GM12865 (cell line): ENCODE data around the gene MAL.

Experiments
- DNase-seq: peaks from one replicate; pipeline ENCODE4 v3.0.0; 2010; ENCODE audit warnings: low read depth
- H3K4me3 ChIP-seq: 2 replicates; pipeline ENCODE4 v1.5.1; 2011; ENCODE audit warnings: mild to moderate bottlenecking, low read depth, low read length, control low read depth
- TF ChIP-seq, protein P1 (sequence below): IDR thresholded peaks from 2 replicates; pipeline ENCODE4 v1.5.1; 2011; ENCODE audit warnings: low read length, control low read depth, low read depth, inconsistent platforms; ENCODE audit not compliant: insufficient read depth; ENCODE audit errors: missing control alignments

The MAL gene

GRCh38 chr2:95056461-95057459 is 31.3 kb downstream of the MAL start:
- H3K4me3 ChIP-seq = no peak overlapping the region
- no peak for DNase-seq
- TF ChIP-seq, protein P1, sequence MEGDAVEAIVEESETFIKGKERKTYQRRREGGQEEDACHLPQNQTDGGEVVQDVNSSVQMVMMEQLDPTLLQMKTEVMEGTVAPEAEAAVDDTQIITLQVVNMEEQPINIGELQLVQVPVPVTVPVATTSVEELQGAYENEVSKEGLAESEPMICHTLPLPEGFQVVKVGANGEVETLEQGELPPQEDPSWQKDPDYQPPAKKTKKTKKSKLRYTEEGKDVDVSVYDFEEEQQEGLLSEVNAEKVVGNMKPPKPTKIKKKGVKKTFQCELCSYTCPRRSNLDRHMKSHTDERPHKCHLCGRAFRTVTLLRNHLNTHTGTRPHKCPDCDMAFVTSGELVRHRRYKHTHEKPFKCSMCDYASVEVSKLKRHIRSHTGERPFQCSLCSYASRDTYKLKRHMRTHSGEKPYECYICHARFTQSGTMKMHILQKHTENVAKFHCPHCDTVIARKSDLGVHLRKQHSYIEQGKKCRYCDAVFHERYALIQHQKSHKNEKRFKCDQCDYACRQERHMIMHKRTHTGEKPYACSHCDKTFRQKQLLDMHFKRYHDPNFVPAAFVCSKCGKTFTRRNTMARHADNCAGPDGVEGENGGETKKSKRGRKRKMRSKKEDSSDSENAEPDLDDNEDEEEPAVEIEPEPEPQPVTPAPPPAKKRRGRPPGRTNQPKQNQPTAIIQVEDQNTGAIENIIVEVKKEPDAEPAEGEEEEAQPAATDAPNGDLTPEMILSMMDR = no peak

DNA sequence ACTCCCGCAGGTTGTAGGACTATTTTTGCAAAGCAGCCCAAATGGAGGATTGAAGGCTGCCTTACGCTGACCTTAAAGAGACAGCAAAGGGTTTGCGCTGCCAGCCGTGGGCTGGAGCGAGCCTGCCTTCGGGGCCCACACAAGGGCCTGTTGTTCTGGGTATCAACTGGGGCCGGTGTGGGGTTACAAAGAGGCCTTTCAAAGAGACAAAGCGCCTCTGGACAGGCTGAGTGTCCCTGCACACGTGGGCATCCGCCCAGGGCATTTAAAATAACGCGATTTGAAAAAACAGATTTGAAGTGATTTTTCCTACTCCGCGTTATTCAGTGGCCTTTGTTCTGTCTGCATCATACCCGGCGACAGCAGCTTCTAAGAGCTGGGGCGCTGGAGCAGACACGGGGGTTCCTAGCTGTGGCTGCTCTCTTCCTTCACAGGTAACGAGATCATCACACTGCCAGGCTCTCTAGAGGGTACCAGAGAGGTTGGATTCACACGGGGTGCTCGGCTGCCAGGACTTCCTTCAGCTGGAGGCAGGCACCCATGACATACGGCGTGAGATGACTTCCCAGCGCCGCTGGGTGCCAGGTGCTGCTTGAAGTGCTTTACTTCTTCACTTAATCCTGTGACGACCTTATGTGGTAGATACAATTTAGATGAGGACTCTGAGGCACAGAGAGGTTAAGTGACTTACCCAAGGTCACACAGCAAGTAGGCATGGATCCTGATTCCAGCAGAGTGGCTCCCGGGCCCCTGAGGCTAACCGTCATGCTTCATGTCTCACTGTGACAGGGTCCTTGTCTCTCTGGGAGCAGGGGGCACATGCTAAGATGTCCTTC is 32.2 kb downstream of the MAL start:
- no peak for DNase-seq
- TF ChIP-seq, protein P1 = no peak
- H3K4me3 ChIP-seq = no peak overlapping the region

- TF ChIP-seq, protein P1 = no peak
- DNase-seq = no peak
- H3K4me3 ChIP-seq = no peak overlapping the region
These were observed 33.0 kb downstream of the MAL start for GRCh38 chr2:95058466-95058988.

- DNase-seq = no peak
- H3K4me3 ChIP-seq = no peak overlapping the region
- TF ChIP-seq, protein P1 = no peak
These were observed 33.6 kb downstream of the MAL start for GRCh38 chr2:95058989-95059641.

DNA sequence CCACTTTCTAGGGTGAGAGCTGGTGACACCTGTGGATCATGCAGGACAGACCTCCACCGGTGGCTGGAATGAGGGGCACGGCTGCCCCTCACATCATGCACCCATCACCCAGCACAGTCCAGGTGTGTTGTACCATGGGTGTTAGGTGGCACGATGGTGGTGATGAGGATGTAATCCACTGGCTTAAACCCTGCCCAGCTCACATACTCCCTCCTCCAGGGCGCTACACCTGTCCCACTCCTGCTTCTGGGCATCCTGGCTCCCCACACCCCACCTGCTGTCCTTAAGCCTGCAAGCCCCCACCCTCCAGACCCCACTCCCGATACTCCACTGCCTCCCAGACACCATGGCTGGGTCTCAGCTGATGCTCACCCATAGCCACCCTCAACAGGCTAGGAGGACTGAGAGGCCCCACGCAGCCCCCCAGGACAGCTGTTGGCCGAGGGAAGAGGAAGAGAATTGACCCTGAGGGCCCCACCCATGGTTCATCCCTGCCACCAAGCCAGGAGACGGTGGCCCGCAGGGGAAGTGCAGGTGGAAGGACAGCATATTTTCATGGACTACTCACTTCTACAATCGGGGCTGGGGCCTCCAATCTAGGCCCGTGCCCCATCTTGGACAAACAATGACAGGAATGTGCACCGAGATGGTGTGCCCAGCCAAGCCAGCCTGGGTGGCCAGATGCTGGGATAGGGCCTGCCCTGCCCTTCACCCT is 34.3 kb downstream of the MAL start:
- TF ChIP-seq, protein P1 = no peak

More for the DNA sequence above, 34.3 kb downstream of the MAL start:
- H3K4me3 ChIP-seq = no peak overlapping the region
- no peak for DNase-seq
